Activated CD8-positive, alpha-beta memory T cell treated with anti-CD3 and anti-CD28 coated beads for 4 hours (primary cell): Measurements from ENCODE around the gene RNF144A.

Experiments
- DNase-seq, 2 donors: peaks; one replicate each; pipeline ENCODE4 v3.0.0-alpha.2; 2020; ENCODE audit warnings: low read depth in 2 of 2

The RNF144A gene

DNA sequence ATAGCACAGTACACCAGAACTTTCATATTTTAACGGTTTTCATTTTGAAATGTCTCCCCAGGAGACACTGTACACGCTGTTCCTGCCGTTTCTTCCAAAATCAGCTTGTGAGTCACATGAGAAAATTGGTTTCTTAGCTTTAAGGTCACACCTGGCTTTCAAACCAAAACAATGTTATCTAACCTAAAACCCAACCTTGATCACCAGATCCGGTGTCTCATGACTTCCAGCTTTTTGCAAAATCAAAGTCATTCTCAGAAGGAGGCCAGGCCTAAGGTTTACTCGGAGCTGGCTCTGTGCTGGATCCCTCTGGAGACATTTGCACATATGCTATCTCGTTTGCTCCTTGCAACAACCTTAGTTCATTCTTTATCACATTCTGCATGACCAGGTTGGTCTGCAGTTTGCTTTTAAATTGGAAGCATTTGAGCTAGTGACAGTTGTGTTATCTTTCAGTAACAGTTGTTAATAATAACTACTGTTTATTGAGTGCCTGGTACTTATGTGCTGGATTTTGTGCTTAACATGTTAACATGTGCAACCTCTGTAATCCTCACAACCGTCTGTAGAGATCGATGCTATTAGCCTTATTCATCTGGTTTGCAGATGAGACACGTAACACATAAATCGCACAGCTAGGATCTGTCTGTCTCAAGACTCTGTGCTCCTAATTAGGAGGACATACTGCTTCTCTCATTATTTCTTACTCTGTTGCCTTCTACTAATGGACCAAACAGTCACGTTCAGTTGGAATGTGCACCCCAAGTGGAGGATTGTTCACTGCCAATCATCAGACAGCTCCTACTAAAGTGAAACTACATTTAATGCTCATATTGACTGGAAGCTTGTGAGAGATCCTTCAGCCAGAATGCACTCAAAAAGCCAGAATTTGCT lies 105.5 kb downstream of the RNF144A start:
- no peak for DNase-seq

DNA sequence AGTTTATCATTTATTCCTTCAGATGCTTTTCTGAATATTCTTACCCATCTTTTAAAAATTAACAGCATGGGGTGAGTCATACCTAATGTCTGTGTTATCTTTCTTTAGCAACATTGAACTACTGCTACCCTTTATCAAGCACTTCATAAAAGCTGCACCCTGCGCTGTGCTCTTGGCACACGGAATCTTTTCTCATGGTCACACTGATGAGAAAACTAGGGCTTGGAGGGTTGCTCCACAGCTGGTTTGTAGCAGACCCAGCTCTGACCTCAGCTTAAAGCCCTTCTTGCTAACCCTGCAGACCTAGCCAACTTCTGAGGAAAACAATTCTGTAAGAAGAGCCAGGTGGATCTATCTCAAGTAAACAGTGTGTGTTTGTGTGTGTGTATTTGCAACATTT lies 106.3 kb downstream of the RNF144A start:
- DNase-seq, result no peak

DNA sequence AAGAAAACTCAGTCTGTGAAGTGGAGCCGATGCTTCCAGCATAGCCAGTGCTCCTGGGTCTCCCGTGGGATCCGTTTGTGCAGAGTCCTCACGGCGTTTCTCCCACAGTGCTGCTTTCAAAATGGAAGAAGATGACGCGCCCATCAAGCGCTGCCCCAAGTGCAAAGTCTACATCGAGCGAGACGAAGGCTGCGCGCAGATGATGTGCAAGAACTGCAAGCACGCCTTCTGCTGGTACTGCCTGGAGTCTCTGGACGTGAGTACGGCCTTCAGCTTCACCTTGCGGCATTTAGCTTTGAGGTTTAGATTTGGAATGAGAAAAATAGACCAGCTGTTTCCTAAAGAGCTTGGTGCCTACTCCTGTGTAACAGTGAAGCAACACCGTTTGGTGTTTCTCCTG lies 107.0 kb downstream of the RNF144A start:
- DNase-seq, result no peak

DNA sequence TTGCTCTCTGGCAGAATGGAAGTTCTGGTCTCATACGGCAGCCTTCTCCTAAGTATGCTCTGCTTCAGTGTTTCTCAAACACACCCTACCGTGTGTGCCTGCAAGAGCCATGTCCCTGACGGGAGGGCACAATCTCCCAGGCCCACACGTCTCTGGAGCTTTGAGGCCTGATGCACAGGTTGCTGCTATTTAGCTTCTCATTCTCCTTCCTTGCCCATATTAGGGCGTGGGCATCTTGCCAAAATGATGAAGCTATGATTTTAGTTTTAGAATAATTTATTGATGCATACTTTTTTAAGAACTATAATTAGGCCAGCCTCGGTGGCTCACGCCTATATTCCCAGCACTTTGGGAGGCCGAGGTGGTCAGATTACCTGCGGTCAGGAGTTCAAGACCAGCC lies 107.9 kb downstream of the RNF144A start:
- no peak for DNase-seq

DNA sequence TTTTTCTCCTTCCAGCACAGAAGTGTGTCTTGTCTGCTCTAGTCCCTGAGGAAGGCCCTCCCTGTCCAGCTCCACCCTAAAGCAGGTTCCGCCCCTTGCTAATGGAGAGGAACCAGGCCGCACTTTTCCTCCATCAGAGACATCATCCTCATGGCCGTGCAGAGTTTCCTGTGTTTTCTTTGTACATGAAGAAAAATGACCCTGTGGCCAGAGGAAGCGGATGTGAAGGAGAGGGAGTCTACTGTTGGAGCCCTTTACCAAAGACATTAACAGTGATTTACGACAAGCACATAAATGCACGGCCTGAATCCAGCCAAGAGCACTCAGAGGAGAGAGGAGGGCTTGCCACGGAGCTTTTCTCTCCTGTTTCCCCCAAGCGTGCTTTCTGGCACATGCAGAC lies 109.5 kb downstream of the RNF144A start:
- no peak for DNase-seq

DNA sequence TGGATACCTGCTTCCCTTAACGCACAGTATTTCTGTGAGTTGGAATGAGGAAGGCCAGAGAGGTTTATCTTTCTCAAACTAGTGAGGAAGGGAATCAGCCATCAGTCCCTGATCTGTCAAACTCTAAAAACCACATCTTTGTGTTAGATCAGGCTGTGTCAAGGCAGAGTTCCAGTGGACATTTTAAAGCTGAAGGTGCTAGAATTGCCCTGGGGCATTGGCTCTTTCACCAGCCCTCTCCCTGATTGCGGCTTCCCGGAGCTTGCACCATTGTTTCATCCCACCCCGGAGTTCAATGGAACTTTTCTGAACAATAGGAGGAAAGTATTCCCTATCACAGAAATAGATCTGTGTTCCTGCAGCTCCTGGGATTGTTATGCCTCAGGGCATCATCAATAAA lies 110.2 kb downstream of the RNF144A start:
- DNase-seq, result no peak

DNA sequence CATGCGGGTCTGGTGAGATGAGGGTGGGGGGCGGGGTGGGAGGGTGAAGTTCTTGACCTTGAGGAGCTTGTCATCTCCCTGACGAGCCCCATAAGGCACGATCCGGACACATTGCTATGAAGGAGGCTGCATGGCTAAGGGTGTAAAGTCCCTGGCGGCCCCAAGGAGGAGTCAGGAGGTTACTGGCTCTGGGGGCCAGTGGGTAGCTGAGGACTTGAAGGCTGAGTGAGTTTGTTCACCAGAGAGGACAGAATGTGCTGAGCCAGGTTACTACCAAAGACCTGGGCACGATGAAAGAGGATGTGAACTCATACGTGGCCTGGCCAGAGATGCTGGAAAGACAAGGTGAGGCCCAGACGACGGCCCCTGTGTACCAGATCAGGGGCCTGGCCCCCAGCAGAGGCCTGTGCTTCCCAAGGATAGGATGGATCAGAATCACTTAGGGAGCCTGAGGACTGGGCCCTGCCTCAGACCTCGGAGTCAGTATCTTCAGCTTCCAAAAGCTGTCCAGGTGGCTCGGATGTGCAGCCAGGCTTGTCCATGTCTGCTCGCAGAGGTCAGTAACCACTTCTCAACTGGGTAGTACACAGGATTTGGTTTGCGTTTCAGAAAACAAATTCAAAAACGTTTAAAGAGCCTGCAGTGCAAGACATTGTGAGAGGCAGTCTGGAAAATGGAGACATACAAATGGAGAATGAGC lies 110.9 kb downstream of the RNF144A start:
- DNase-seq, result no peak

DNA sequence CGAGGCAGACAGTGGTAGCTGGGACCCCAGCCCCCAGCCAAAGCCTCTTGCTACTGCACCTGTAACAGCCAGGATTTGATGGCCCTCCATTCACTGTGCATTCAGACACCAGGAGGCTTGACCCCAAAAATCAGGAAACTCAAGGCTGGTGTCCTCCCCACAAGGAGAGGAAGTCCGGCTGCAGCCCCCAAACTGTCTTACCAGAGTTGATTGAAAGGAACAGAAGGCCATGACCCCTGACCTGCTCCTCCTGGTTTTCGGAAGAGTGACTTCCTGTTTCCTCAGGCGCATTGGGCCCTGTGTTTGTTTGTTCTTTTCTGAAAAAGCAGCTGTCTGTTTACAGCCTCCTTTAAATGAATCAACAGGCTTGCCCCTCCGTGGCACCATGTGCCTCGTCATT lies 111.6 kb downstream of the RNF144A start:
- DNase-seq, result no peak

DNA sequence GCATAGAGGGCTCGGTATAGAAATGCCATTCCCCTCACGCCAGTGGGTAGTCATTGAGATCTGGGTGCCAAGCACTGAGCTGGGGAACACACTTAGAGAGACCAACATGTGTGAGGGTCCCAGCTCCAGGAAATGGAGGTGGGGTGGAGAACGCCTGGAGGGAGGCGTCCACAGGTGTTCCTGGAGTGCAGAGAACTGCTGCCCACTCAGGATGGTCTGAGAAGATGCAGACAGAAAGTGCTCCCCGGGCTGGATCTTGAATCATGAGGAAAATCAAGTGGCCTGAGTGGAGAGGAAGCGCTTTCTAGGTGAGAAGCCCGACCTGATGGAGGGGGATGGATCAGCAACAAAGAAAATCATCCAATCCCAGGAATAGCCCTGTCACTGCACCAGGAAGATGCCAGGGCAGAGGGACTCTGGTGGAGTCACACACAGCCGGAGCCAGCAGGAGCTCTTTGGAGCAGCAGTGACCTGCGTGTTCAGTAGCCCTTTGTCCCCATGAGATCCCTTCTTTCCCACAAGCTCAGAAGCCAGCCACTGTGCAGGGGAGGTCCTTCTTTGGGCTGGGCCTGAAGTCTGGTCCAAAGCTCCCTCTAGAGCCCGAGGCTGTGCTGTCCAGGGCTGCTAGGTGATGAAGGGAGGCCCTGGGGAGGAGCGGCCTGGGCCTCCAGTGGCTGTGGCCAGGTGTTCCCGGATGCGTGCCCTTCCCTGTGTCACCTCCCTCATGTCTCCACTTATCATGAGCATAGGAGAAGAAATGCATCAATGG lies 112.3 kb downstream of the RNF144A start:
- no peak for DNase-seq

DNA sequence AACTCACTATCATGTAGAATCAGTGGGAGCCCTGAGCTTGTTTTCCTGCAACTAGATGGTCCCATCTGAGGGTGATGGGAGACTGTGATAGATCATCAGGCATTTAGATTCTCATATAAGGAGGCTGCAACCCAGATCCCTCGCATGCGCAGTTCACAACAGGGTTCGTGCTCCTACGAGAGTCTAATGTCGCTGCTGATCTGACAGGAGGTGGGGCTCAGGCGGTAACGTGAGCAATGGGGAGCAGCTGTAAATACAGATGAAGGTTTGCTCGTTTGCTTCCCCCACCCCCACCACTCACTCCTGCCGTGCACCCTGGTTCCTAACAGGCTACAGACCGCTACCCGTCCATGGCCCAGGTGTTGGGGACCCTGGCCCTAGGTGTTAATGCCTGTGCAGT lies 113.6 kb downstream of the RNF144A start:
- DNase-seq, result no peak

DNA sequence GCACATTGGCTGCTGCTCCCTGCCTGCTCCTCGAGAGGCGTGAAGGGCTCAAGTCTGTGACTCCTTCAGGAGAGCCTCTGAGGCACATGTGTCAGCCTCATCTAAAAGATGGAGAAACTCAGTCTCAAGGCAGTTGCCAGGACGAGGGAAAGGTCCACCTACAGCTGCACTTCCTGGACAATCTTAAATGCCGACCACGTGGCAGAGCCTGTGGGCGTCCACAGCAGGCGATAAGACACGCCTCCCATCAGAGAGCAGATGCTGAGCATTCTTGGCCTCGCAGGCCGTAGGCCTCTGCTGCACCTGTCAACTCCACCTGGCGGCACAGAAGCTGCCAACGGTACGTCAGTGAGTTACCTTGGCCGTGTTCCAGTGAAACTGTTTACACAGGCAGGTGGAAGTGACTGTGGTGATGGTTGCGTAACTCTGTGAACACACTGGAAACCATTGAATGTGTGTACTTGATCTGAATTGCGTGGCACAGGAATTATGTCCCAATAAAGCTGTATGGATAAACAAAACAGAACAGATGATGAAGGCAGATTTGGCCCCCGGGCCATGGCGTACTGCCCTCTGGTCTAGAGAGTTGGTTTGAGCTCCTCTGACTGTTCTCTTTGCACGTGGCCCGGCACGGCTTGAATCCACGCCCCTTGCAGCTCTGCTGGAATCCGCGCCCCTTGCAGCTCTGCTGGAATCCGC lies 114.5 kb downstream of the RNF144A start:
- no peak for DNase-seq

DNA sequence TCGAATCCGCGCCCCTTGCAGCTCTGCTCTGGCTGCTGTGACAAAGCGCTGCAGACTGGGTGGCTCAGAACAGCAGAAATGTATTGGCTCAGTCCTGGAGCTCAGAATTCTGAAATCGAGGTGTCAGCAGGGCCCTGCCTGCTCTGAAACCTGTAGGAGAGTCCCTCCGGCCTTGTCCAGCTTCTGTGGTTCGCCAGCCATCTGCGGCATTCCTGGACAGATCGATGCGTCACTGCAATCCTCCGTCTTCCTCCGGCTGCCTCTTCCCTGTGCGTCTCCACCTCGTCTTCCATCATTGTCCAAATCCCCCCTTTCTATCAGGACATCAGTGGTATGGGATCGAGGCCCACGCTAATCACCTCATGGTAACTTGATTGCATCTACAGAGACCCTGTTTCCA lies 115.2 kb downstream of the RNF144A start:
- no peak for DNase-seq

DNA sequence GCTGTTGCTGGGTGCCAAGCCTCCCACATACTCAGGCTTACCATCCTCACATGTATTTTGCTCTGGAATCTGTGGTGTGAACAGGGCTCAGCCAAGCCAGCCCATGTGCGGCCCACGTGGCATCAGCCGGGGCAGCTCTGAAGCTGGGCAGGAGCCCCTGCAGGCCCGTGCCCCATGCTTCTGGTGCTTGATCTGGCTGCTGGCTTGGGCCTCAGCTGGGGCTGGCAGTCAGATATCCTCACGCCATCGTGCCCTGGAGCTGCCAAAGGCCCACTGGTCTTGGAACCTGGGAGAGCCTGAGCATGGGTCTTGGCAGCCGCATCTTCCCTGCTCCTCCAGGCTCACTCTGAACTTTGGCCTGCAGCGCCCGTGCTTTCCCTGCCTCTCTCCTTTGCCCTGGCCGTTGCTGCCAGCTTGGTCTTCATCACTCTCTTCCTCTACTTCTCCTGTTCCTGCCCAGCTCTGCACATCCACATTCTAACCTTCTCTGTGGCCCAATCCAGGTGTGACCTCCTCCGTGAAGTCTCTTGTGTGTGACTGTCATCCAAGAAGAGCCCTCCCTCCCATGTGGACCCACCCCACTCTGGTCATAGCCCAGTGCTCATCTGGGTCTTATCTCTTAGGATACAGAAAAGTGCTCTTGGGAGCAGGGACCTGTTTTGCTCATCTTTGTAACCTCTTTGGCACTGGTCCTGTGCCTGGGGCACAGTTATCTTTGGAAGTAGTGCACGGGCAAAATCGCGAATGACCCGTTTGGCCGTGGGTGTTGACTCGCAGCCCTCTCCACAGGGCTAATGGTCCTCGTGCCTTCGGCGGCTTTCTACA lies 116.1 kb downstream of the RNF144A start:
- no peak for DNase-seq

DNA sequence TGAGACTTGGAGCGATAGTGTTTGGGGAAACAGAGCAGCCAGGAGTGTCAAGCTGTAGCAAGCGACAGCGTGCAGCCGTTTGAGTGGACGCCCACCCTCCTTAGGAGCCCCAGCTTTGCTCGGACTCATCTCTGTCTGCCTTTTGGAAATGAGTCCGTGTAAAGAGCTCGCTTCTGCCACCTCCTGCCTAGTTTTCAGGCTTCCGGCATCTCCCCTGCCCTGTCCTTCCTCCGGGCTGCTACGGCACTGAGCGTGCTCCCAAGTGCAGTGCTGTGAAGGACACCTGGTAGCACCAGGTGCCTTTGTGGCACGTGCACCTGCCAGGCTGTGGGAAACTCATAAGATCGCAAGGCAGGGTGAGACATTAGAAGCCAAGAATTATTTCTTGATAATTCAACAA lies 117.1 kb downstream of the RNF144A start:
- DNase-seq, result no peak

DNA sequence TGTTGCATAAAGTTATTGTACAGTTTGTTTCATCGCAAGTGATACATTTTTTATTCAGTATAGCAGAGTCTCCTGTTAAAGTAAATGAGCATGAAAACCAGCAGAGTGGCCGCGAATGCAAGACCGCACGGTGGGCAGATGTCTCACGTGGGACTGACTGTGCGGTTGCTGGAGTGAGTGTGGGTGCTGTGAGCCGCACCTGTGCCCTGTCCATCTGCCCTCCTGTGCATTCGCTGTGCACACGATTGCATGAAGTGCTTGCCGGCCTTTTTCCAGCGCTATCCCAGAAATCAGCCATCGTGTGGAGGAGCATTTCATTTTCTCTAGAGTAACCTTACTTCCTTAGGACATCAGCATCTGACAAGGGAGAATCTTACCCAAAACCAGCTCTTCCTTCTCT lies 118.7 kb downstream of the RNF144A start:
- no peak for DNase-seq

DNA sequence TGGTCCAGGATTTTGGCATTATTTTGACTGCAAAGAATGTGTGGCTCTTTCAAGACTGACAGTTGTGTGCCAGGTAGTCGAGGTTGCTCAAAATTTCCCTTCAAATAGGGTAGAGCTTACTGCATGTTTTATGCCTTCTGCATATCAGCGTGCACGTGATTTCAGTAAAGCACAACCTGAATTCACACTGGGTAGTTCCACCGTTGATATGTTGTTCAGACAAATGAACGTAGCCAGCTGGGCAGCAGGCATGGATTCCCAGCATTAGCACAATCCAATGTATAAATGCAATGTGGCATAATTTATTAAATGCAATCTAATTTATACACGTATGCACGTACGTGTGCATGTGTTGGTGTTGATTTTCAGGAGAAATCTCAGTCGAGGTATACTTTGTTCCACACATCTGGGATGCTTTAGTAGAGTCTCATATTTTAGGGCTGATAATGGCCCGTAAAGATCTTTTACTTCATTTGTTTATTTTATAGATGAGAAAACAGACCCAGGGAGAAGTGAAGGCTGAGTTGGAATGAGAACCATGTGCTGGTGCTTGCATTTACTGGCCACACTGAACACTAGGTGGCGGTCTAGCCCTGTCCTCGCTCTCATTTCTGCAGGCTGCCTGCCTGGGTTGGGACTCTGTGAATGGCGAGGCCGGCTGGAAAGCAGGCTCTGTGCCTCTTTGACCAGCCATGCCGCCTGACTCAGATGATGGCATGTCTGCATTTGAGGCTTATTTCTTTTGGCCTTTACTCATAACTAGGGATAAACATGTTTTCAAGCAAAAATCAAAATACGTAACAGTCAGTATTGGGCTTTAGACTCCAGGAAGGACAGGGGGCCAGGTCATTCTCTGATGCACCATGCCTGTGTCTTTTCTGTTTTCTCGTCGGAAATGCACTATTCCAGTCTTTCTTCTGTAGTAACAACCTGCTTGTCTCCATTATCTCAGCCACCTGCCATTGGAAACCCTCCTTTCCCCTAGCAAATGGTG lies 120.4 kb downstream of the RNF144A start:
- DNase-seq, result peak in 1 of 2 donors; percentile 17

DNA sequence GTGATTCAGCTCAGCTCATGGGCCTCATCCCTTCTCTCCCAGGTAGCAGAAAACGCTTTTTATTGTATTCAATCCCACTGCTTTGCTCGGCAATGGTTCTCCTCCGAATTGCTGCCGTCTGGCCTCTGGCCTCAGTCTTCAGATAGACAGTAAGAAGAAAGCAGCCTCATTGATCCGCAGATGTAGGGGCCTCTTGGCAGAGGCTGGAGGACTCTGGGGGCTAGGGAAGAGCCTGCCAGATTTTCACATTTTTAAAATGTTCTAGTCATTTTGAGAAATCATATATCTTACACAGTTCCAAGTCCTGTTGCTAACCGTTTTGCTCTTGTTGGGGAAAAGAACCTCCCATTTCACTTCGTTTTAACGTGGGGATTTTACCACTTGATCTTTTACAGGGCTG lies 123.3 kb downstream of the RNF144A start:
- DNase-seq, result no peak

DNA sequence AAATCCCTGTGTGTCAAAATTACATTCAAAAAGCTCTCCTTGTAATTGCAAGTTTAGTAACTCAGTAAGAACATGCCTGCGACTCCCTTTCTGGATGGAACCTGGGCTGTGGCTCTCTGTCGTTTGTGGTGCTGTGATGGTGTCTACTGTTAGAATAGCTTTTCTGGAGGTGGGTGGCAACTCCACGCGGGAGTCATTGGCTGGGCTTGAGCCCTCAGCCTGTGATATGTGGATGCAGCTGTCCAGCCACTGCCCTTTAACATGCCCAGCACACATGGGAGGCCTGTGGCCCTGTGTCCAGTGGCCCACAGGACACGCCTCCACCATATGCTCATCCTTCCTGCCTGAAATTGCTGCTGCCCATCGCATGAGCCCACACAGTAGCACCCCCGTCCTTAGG lies 124.2 kb downstream of the RNF144A start:
- DNase-seq, result no peak

DNA sequence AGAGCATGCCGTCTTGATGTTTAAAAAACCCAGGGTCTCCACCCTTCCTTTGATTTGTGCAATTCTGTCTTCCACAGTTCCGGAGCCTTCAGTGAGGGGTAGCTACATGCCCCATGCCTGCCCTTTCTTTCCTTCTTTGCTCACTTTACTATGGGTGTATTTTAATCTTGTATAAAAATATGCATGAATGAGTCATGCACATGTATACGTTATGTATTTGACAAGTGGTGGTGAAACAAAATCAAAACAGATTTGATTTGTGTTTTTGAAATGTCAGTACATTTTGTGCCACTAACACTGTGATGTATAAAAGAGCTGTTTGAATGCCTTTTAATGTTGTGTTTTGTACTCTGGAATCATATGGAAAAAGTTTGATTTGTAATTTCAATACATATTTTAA lies 126.5 kb downstream of the RNF144A start:
- no peak for DNase-seq
